Omental fat pad (tissue), 4 donors: ENCODE data around the gene MAEA. TPM values are rescaled to one million over a fixed set of nuclear protein-coding genes. Genes with fewer than 3 reads are reported as not detected.

Experiments
- ATAC-seq: fragments of 150-250 bp; one replicate; pipeline ENCODE4 v1.9.1; 2016; ENCODE audit warnings: mild to moderate bottlenecking, moderate library complexity; ENCODE audit not compliant: low FRiP score
- DNase-seq: peaks from one replicate; pipeline ENCODE4 v3.0.0-alpha.2; 2019; ENCODE audit warnings: low spot score
- total RNA-seq, 4 donors: library from RNA; depleted of rRNA; stranded (reverse); fragments of >200 nt; gene quantifications; one replicate each; pipeline ENCODE4 v1.1.0, GENCODE V29; 2016
- TF ChIP-seq, protein P1 (sequence below), 3 donors: fragments of 450-650 bp; IDR thresholded peaks; one replicate each; pipeline ENCODE4 v1.5.1; 2016 to 2017; ENCODE audit warnings: antibody characterized with exemption in 3 of 3, mild to moderate bottlenecking in 3 of 3, moderate library complexity in 2 of 3

MAEA gene
- total RNA-seq, 4 donors from 2014 or later = 38.8 to 71.2 (median 51.8) TPM

DNA sequence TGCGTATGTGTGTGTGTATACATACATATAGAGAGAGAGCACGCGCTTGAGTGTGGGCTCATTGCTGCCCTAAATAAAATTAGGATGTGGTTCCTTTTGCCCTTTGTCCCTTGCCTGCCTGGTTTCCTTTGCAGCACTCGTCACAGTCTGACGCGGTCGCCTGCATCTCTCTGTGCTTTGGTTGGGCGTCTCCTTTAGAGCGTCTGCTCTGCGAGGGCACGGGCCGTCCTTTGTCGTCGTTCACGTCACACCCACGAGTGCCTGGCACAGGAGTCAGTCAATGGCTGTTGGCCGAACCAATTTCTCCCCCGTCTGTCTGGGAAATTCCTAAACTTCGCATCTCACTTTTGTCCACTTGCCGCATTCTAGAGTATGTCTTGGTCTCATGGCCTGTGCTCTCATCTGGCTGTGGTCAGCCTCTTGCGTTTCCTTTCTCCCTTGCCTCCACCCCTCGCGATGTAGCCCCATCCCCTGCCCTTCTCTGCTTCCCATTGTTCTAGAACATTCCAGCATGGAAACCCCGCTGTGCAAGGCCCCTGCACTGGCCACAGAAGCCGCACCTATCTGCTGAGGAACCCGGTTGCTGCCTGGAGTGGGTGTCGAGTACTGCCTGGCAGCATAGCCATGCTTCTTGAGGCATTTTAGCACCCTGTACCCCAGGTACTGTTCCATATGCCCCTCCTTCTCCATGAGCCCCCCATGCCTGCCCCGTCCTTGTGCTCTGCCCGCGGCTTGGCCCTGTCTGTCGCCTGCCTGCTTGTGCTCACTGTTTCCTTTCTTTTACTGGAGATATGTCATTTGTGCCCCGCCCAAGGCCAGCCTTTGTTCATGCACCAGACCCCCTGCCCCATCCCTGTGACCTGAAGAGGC is 8.0 kb downstream of the MAEA start:
- ATAC-seq = no peak
- TF ChIP-seq, protein P1, sequence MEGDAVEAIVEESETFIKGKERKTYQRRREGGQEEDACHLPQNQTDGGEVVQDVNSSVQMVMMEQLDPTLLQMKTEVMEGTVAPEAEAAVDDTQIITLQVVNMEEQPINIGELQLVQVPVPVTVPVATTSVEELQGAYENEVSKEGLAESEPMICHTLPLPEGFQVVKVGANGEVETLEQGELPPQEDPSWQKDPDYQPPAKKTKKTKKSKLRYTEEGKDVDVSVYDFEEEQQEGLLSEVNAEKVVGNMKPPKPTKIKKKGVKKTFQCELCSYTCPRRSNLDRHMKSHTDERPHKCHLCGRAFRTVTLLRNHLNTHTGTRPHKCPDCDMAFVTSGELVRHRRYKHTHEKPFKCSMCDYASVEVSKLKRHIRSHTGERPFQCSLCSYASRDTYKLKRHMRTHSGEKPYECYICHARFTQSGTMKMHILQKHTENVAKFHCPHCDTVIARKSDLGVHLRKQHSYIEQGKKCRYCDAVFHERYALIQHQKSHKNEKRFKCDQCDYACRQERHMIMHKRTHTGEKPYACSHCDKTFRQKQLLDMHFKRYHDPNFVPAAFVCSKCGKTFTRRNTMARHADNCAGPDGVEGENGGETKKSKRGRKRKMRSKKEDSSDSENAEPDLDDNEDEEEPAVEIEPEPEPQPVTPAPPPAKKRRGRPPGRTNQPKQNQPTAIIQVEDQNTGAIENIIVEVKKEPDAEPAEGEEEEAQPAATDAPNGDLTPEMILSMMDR (IDR thresholded peaks at IDR 0.05) = no peak
- DNase-seq = no peak

DNA sequence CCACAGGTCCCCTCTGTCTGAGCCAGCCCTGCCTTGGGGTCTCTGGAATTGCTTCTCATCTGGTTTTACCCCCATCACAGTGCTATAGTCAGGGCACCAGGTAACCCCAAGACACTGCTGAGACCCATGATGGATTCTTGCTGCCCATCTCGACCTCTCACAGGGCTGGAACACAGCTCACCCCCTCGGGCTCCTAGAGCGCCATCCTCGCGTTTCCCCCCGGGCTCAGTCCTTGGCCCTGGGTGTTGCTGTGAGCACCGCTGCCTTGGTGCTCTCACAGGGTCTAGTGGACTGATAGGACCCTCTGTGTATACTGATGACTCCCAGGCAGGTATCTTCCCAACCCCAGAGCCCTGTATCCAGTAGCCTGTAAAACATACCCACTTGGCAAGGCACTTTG is 8.8 kb downstream of the MAEA start:
- DNase-seq = no peak
- ATAC-seq = no peak

DNA sequence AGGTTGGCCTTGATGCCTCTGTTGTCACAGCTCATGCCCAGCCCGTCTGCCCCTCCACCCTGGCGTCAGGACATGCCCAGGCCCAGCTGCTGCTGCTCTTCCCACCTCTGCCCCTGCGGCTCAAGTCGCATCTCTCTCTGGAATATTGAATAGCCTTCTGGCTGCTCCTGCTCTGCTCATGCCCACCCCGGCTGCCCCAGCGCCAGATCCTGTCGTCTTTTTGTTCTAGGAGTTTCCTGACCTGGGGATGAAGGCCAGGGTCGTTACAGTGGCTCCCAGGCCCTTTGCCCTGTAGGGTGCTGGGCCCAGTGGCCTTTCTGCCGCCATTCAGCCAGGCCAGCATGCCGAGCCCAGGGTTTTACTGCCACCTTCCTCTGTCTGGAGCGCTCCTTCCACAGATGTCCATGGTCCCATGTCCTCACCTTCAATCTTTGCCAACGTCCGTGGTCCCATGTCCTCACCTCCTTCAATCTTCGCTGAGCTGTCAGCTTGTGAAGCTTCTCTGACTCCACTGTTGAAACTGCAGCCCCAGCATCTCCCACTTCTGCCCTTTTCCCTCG is 9.7 kb downstream of the MAEA start:
- TF ChIP-seq, protein P1 (IDR thresholded peaks at IDR 0.05) = no peak
- ATAC-seq (no peak), DNase-seq (no peak)

More for the DNA sequence above, 8.8 kb downstream of the MAEA start:
- TF ChIP-seq, protein P1 (IDR thresholded peaks at IDR 0.05) = no peak

DNA sequence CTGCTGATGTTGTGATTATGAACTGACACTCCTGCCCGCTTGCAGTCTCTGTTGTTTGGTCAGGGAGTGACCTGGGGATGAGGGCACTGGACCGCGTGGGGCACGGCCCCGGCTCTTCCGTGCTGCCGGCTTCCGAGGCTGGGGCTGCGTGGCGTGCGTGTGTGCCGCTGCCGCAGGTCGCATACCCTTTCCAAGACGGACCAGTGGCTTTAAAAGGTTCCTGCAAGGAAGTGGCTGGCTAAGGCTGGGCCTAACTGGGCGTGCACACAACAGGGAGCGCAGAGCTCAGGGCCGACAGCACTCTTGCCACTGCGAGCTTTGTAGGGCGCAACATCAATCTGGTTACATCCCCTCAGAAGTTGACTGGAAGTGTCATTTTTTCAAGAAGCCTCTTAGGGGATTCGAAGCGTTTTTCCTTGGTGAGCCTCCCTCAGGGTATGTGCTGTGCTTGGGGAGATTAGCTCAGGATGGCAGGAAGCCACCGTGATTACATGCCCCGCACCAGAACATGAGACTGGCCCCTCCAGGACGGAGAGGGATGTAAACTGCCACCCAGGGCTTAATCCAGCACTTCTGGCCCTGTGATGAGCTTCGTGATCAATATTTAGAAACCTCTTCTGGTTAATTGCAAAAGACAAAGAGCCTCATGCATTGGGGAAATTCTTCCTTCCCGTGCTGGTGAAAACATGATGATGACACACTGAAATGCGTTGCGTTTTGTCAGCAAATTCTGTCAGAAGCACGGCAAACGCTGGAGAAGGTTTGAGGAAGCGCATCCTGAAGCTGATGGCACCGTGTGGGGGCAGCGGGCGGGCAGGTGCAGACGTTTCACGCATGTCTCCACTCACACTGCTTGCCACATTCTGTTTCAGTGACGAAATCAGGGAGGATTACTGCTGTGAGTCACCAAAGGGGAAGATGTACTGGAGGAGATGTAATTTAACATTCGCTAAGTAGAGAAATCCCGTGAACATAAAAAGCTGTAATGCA is 11.1 kb downstream of the MAEA start:
- DNase-seq (peak; percentile 56), ATAC-seq (peak; percentile 96)
- TF ChIP-seq, protein P1 (IDR thresholded peaks at IDR 0.05) = no peak

DNA sequence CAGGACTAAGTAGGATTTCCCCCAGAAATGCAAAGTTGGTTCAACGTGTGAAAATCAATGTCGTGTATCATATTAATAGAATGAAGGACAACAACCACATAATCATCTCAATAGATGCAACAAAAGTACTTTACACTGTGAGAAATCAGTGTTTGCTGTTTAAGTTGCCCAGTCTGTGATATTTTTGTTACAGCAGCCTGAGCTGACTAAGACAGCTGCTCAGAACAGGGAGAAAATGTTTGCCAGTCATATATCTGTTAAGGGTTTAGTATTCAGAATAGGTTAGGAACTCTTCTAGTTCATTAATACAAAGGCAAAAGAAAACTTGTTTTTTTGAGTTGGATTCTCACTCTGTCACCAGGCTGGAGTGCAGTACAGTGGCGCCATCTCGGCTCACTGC is 12.5 kb downstream of the MAEA start:
- TF ChIP-seq, protein P1 (IDR thresholded peaks at IDR 0.05) = no peak
- no peak for DNase-seq
- ATAC-seq = no peak

DNA sequence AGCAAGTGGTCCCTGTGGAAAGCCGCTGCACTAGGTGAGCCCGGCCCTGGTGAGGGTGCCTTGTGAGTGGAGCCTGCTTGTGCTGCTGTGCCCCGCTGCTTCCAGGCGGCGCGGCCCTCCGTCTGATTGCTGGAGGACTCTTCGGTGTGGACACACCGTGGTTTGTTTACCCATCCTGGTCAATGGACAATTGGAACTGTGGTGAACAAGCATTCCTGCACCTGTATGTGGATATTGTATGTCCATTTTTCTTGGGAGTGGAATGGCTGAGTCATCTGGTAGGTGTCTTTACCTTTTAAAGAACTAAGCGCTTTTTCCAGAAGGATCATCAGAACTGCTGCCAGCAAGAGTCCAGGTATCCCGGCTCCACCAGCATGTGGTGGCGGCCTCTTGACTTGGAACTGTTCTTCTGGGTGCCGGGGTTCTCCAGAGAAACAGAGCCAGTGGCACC is 15.6 kb downstream of the MAEA start:
- ATAC-seq = no peak
- DNase-seq = no peak
- TF ChIP-seq, protein P1 (IDR thresholded peaks at IDR 0.05) = no peak
